GM12878 (cell line): ENCODE measurements around the gene KIF2C. TPM values are rescaled to one million over a fixed set of nuclear protein-coding genes. Genes with fewer than 3 reads are reported as not detected.

Experiments used
- ATAC-seq: fragments of 200-7000 bp; cut with Tn5 transposase; 3 replicates; pipeline ENCODE4 v1.9.1; 2020; ENCODE audit warnings: mild to moderate bottlenecking, moderate library complexity
- BruUV-seq: library from RNA; stranded (reverse); fragments of 400-500 nt; replicated peaks from 2 replicates; lab custom pipeline; 2021; lab: Mats Ljungman, UMichigan
- CTCF ChIA-PET: fragments of 300-600 bp; sonication (Branson Sonifier 250); formaldehyde crosslinking; extraction: SDS; loops from one replicate; lab custom pipeline; 2021; ENCODE audit warnings: inconsistent platforms; lab: Yijun Ruan, JAX
- POLR2A ChIA-PET: fragments of 350-600 bp; formaldehyde crosslinking; extraction: SDS; loops from one replicate; lab custom pipeline; 2021; ENCODE audit warnings: inconsistent platforms; lab: Charles Lee
- RAD21 ChIA-PET: fragments of 300-600 bp; sonication (Branson Sonifier 250); formaldehyde crosslinking; loops from one replicate; lab custom pipeline; 2023; ENCODE audit warnings: antibody characterized with exemption; ENCODE audit not compliant: unreplicated experiment; lab: Charles Lee
- SMC1A ChIA-PET: fragments of 300-600 bp; sonication (Branson Sonifier 250); formaldehyde crosslinking; loops from one replicate; lab custom pipeline; 2023; ENCODE audit not compliant: unreplicated experiment, uncharacterized antibody; lab: Charles Lee
- DNase-seq: peaks from one replicate; pipeline ENCODE4 v3.0.0-alpha.2; 2011; ENCODE audit warnings: low read depth, low spot score
- FAIRE-seq: peaks from 3 replicates; lab custom pipeline; 2011; peaks lifted over from hg19 to GRCh38; lab: Jason Lieb, UNC
- H2AFZ ChIP-seq: 2 replicates; pipeline ENCODE4 v1.6.0; 2011; ENCODE audit warnings: low read depth, low read length, control low read depth; ENCODE audit not compliant: control insufficient read depth
- H3K27ac ChIP-seq: 2 replicates; pipeline ENCODE4 v1.5.1; 2011; ENCODE audit warnings: control low read depth; ENCODE audit not compliant: control insufficient read depth, insufficient read depth
- H3K27me3 ChIP-seq, 2 experiments: replicated peaks in 1 of 2; 2 replicates each; pipeline versions ENCODE4 v1.6.0 to v1.6.1; 2011; ENCODE audit warnings: low read length in 1 of 2; ENCODE audit not compliant: control insufficient read depth in 2 of 2, insufficient read depth in 2 of 2
- H3K36me3 ChIP-seq, 2 experiments: 2 replicates each; pipeline ENCODE4 v1.5.1; 2011; ENCODE audit warnings: low read length in 1 of 2; ENCODE audit not compliant: control insufficient read depth in 2 of 2, insufficient read depth in 2 of 2
- H3K4me1 ChIP-seq: 2 replicates; pipeline ENCODE4 v1.6.1; 2011; ENCODE audit warnings: mild to moderate bottlenecking, low read length, moderate library complexity, mixed read lengths; ENCODE audit not compliant: control insufficient read depth, insufficient read depth
- H3K4me2 ChIP-seq: 2 replicates; pipeline ENCODE4 v1.6.0; 2011; ENCODE audit warnings: control low read depth; ENCODE audit not compliant: control insufficient read depth, insufficient read depth
- H3K4me3 ChIP-seq: fragments of 200-600 bp; sonication (generic); 2 replicates; pipeline ENCODE4 v1.5.1; 2016
- H3K79me2 ChIP-seq: 2 replicates; pipeline ENCODE4 v1.6.0; 2011; ENCODE audit warnings: low read length; ENCODE audit not compliant: control insufficient read depth, insufficient read depth
- H3K9ac ChIP-seq: 2 replicates; pipeline ENCODE4 v1.8.0; 2011; ENCODE audit warnings: low read length, control low read depth, mixed read lengths; ENCODE audit not compliant: control insufficient read depth, insufficient read depth
- H3K9me3 ChIP-seq: replicated peaks from 3 replicates; pipeline ENCODE4 v1.5.1; 2011; ENCODE audit warnings: mild to moderate bottlenecking, low read length; ENCODE audit not compliant: control insufficient read depth, insufficient read depth
- H4K20me1 ChIP-seq: 2 replicates; pipeline ENCODE4 v1.6.0; 2011; ENCODE audit not compliant: control insufficient read depth, insufficient read depth
- CEBPB ChIP-seq, 2 experiments: fragments of 150-350 bp in 1 of 2; IDR thresholded peaks; 2 replicates each; pipeline ENCODE4 v1.6.1; 2012 to 2014; ENCODE audit warnings: low read depth in 2 of 2, low read length in 2 of 2, borderline replicate concordance in 1 of 2, inconsistent platforms in 1 of 2
- CUX1 ChIP-seq: IDR thresholded peaks from 2 replicates; pipeline ENCODE4 v1.6.1; 2012; ENCODE audit warnings: improper control_type of control experiment, low read depth, low read length; ENCODE audit not compliant: insufficient replicate concordance
- NFYB ChIP-seq: IDR thresholded peaks from 2 replicates; pipeline ENCODE4 v1.6.1; 2011; ENCODE audit warnings: low read depth, mild to moderate bottlenecking, low read length, improper control_type of control experiment, moderate library complexity; ENCODE audit not compliant: insufficient read depth
- SMARCA5 ChIP-seq: fragments of 450-650 bp; IDR thresholded peaks from 2 replicates; pipeline ENCODE4 v1.6.1; 2017; ENCODE audit warnings: mild to moderate bottlenecking
- ZNF217 ChIP-seq: fragments of 450-650 bp; IDR thresholded peaks from 2 replicates; pipeline ENCODE4 v1.6.1; 2017; ENCODE audit warnings: antibody characterized with exemption, mild to moderate bottlenecking
- ZNF274 ChIP-seq: IDR thresholded peaks from one replicate; pipeline ENCODE4 v1.8.0; 2011; ENCODE audit not compliant: insufficient read length, insufficient read depth
- ZSCAN29 ChIP-seq: fragments of 450-650 bp; IDR thresholded peaks from 2 replicates; pipeline ENCODE4 v1.6.1; 2017; ENCODE audit warnings: mild to moderate bottlenecking, moderate library complexity
- WGBS: methylation state at CpG from one replicate; pipeline ENCODE4 v1.1.6; 2016; ENCODE audit warnings: low lambda C conversion rate; ENCODE audit not compliant: insufficient replicate concordance, insufficient coverage; ENCODE audit errors: missing lambda C conversion rate; 5-methylcytosine and 5-hydroxymethylcytosine counted together
- in situ Hi-C: fragments of 300-500 bp; cut with MboI; formaldehyde crosslinking; loops from 9 replicates; pipeline ENCODE4 v1.14.3; 2018; ENCODE audit warnings: mixed read lengths
- intact Hi-C: fragments of 100-400 bp; cut with micrococcal nuclease; formaldehyde crosslinking; loops from one replicate; pipeline ENCODE4 v1.14.2; 2022; ENCODE audit not compliant: unreplicated experiment
- polyA plus RNA-seq, 11 experiments: library from polyadenylated mRNA; depleted of rRNA in 4 of 11; unstranded in 6 of 11; stranded (reverse) in 5 of 11; fragments of >200 nt; fragmentation: Nextera tagmentation in 4 of 11; fragmentation: Illumina TruSeq in 1 of 11; extraction: Ambion mirVana in 4 of 11; extraction: Trizol in 1 of 11; gene quantifications; 1 replicate in 1 of 11; 2 replicates in 10 of 11; pipeline versions ENCODE4 v1.2.1 to v1.2.3, GENCODE V29; 2011 to 2016; ENCODE audit warnings: inconsistent platforms in 2 of 11, missing spikeins in 2 of 11, low read depth in 1 of 11
- total RNA-seq, 4 experiments: library from RNA; depleted of rRNA in 3 of 4; stranded (reverse); fragments of >200 nt in 3 of 4; fragmentation: Illumina TruSeq in 1 of 4; extraction: Trizol in 1 of 4; gene quantifications; 2 replicates each; pipeline versions ENCODE4 v1.2.1 to v1.2.3, GENCODE V29; 2013 to 2021
- TF ChIP-seq, protein P1 (sequence below): fragments of 450-650 bp; formaldehyde crosslinking; IDR thresholded peaks from 2 replicates; pipeline ENCODE4 v1.5.0; 2022; ENCODE audit warnings: mild to moderate bottlenecking, missing genetic modification characterization

KIF2C gene
- total and polyA plus RNA-seq, 10 of the 15 experiments (the other 5 are each of a cell fraction or from before 2014, with no cell fraction given): 42.3 to 104 (median 83.8) TPM

DNA sequence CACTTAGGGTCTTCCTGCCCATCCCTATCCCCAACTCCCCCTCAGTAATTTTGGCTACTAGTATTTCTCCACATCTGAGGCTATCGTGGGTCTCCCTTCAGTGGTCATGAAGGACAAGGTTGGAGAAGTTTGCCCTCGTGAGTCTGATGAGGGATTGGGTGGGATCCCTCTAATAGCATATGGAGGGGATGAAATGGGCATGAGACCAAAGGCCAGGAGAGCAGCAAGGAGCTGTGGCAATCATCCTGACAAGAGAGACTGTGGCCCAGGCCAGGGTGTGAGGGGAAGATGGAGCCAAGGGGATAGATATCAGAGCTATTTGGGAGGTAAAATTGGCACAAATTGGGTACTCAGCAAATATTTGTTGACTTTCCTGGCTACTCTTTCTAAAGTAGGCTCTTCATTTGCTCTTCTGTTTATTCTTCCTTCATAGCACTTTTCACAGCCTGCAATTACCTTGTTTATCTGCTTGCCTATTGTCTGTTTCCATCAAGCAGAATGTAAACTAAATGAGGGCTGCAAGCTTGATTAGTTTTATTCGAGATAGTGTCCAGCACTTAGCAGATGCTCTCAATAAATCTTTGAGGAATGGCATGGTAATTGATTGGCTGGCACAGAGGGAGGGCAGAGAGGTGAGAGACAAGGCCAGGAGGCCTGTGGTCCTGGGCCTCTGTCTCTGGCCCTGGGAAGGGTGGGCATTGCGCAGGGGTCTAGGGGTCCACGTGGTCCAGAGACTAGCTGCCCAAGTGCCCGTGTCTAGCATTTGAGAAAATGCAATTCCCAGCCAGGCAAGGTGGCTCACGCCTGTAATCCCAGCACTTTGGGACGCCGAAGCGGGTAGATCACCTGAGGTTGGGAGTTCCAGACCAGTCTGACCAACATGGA is 59.1 kb downstream of the KIF2C start:
- Histone ChIP-seq H3K4me3 (no peak overlapping the region), H3K27me3 (no peaks in the 10 kb centered on the region), H3K27ac (no peak overlapping the region), H3K4me1 (peaks cover 11% of the 10 kb centered on the region), H2AFZ (peak overlapping the region; percentile 49), H3K9me3 (no peaks in the 10 kb centered on the region), H3K9ac (no peak overlapping the region), H3K36me3 (peaks cover 3 to 5% of the 10 kb centered on the region in 2 experiments), H4K20me1 (no peaks in the 10 kb centered on the region), H3K79me2 (peaks cover 21% of the 10 kb centered on the region), H3K4me2 (no peak overlapping the region)
- DNase-seq: no peak
- CTCF ChIA-PET: interaction anchor here (0.6 to 3.5 kb wide), 14 partner anchors 10 to 597 kb away, joined by 3 to 47 read pairs (median 6); partner anchors contain the start of genes BTBD19, HECTD3, RNU5D-1 and RPS8
- RAD21 ChIA-PET: interaction anchor here (0.6 to 1.1 kb wide), 3 partner anchors 11 to 761 kb away, joined by 3 to 4 read pairs (median 3); no protein-coding TSS in a partner anchor
- SMC1A ChIA-PET: interaction anchor here (0.9 to 2.1 kb wide), 4 partner anchors 9 to 214 kb away, joined by 3 to 6 read pairs (median 4); partner anchors contain the start of genes BTBD19 and UROD
- BruUV-seq: no TSS peak
- no peak for ATAC-seq
- intact Hi-C loops (no loop called here), in situ Hi-C loops (no loop called here)
- FAIRE-seq: no peak
- POLR2A ChIA-PET: interaction anchor here (0.6 to 6.9 kb wide), 7 partner anchors 10 to 213 kb away, joined by 3 to 59 read pairs (median 3); partner anchors contain the start of genes BTBD19, DYNLT4 and UROD
- TF ChIP-seq ZNF217 (no peak), CUX1 (no peak), SMARCA5 (no peak), CEBPB (IDR thresholded peaks at IDR 0.05; ENCODE audit: borderline replicate concordance in 1 of 2, low read depth in 2 of 2, low read length in 2 of 2) (no peak), ZSCAN29 (no peak), NFYB (no peak), ZNF274 (no peak)
- TF ChIP-seq, protein P1, sequence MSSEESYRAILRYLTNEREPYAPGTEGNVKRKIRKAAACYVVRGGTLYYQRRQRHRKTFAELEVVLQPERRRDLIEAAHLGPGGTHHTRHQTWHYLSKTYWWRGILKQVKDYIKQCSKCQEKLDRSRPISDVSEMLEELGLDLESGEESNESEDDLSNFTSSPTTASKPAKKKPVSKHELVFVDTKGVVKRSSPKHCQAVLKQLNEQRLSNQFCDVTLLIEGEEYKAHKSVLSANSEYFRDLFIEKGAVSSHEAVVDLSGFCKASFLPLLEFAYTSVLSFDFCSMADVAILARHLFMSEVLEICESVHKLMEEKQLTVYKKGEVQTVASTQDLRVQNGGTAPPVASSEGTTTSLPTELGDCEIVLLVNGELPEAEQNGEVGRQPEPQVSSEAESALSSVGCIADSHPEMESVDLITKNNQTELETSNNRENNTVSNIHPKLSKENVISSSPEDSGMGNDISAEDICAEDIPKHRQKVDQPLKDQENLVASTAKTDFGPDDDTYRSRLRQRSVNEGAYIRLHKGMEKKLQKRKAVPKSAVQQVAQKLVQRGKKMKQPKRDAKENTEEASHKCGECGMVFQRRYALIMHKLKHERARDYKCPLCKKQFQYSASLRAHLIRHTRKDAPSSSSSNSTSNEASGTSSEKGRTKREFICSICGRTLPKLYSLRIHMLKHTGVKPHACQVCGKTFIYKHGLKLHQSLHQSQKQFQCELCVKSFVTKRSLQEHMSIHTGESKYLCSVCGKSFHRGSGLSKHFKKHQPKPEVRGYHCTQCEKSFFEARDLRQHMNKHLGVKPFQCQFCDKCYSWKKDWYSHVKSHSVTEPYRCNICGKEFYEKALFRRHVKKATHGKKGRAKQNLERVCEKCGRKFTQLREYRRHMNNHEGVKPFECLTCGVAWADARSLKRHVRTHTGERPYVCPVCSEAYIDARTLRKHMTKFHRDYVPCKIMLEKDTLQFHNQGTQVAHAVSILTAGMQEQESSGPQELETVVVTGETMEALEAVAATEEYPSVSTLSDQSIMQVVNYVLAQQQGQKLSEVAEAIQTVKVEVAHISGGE (CRISPR knock-in tag): no peak
- 92% methylated on average over 9 of the region's 10 CpGs for WGBS
